ENCODE data around the gene RLF. TPM values are rescaled to one million over a fixed set of nuclear protein-coding genes. Genes with fewer than 3 reads are reported as not detected.

The RLF gene
- total and polyA plus RNA-seq, 2 donors (not counting 1 experiment from before 2014, with no cell fraction given), result 7.8 to 21.9 TPM

DNA sequence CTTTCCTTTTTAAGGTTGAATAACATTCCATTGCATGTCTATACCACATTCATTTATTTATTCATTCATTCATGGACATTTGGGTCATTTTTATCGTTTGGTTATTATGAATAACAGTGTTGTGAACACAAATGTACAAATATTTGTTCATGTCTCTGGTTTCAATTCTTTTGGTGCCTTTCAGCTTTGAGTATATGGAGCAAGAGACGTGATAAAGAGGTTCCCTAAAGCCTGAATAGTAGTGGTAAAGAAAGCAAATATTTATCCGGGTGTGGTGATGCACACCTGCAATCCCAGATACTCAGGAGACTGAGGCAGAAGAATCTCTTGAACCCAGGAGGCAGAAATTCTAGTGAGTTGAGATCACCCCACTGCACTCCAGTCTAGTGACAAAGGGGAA is 5.3 kb upstream of the RLF start:
- H3K9ac ChIP-seq (ENCODE audit: low read length), result no peak overlapping the region
- H3K9me3 ChIP-seq (ENCODE audit: control extremely low read depth in 1 of 3, control insufficient read depth in 2 of 3, insufficient read depth in 1 of 3, low read length in 2 of 3), result no peaks in the 10 kb centered on the region
- peaks cover 14% of the 10 kb centered on the region for H3K79me2 ChIP-seq (ENCODE audit: control insufficient read depth, insufficient read depth, low read length)
- no peak overlapping the region for H3K27ac ChIP-seq (ENCODE audit: low read length in 2 of 2)
- Mint-ChIP-seq H3K27ac (no peak overlapping the region), H3K4me1 (peaks cover 28% of the 10 kb centered on the region), H3K9me3 (ENCODE audit: insufficient read depth) (no peaks in the 10 kb centered on the region), H3K27me3 (no peaks in the 10 kb centered on the region), H3K4me3 (no peak overlapping the region)
- H3K4me1 ChIP-seq (ENCODE audit: control insufficient read depth in 2 of 2, insufficient read depth in 2 of 2, low read length in 2 of 2), result peaks cover 26 to 27% of the 10 kb centered on the region in 2 donors
- no peak overlapping the region for H3K4me3 ChIP-seq (ENCODE audit: control extremely low read depth in 1 of 5, extremely low read depth in 1 of 5, insufficient read depth in 1 of 5, low read depth in 2 of 5, low read length in 4 of 5)
- ChIA-PET POLR2A (interaction anchor here (0.7 kb wide), 1 partner anchor 183 kb away, joined by 4 read pairs; no protein-coding TSS in a partner anchor), CTCF (interaction anchor here (1.1 to 9.5 kb wide), 5 partner anchors 13 to 282 kb away, joined by 4 to 272 read pairs (median 67); partner anchors contain the start of gene COL9A2)
- no peaks in the 10 kb centered on the region for H4K20me1 ChIP-seq (ENCODE audit: control insufficient read depth, insufficient read depth, low read length, poor library complexity, severe bottlenecking)
- ATAC-seq (ENCODE audit: low read depth), result no peak
- no peak for DNase-seq
- intact Hi-C loops (cut with micrococcal nuclease), result no loop called here
- no peaks in the 10 kb centered on the region for H3K36me3 ChIP-seq (replicated peaks in 1 of 2; ENCODE audit: control extremely low read depth in 1 of 2, control insufficient read depth in 1 of 2, extremely low read depth in 1 of 2, insufficient read depth in 2 of 2, low read length in 1 of 2)
- no peak overlapping the region for H3K4me2 ChIP-seq (replicated peaks; ENCODE audit: low read depth, low read length, poor library complexity, severe bottlenecking)
- no peak overlapping the region for H2AFZ ChIP-seq (ENCODE audit: insufficient read depth, low read depth, low read length, poor library complexity, severe bottlenecking)
- TF ChIP-seq EZH2 (IDR thresholded peaks at IDR 0.05; ENCODE audit: borderline replicate concordance, insufficient read depth, low read depth, low read length, poor library complexity, severe bottlenecking) (no peak), CTCF (IDR thresholded peaks at IDR 0.05) (no peak)
- WGBS (ENCODE audit: insufficient coverage), result no CpG with 5 or more reads among the region's 3 CpGs
- no peaks in the 10 kb centered on the region for H3K27me3 ChIP-seq (replicated peaks in 1 of 4; ENCODE audit: control extremely low read depth in 1 of 4, control insufficient read depth in 3 of 4, insufficient read depth in 4 of 4, low read length in 3 of 4)

GRCh38 chr1:40160806-40161124 is 422 bp upstream of the RLF start:
- peaks cover 28 to 37% of the 10 kb centered on the region in 2 donors for H3K4me1 ChIP-seq (ENCODE audit: control insufficient read depth in 2 of 2, insufficient read depth in 2 of 2, low read length in 2 of 2)
- H3K36me3 ChIP-seq (replicated peaks in 1 of 2; ENCODE audit: control extremely low read depth in 1 of 2, control insufficient read depth in 1 of 2, extremely low read depth in 1 of 2, insufficient read depth in 2 of 2, low read length in 1 of 2), result no peaks in the 10 kb centered on the region
- intact Hi-C loops (cut with micrococcal nuclease), result loop anchor here (1.0 to 2.0 kb wide), 5 partner anchors 7 to 120 kb away; partner anchors contain the start of genes CAP1, PPT1 and ZMPSTE24
- peaks cover 59% of the 10 kb centered on the region for H3K79me2 ChIP-seq (ENCODE audit: control insufficient read depth, insufficient read depth, low read length)
- peak overlapping the region; percentile 96 to 97 for H3K27ac ChIP-seq (ENCODE audit: low read length in 2 of 2)
- H3K27me3 ChIP-seq (replicated peaks in 1 of 4; ENCODE audit: control extremely low read depth in 1 of 4, control insufficient read depth in 3 of 4, insufficient read depth in 4 of 4, low read length in 3 of 4), result no peaks in the 10 kb centered on the region
- H3K4me1 Mint-ChIP-seq, result peaks cover 18% of the 10 kb centered on the region
- TF ChIP-seq CTCF (IDR thresholded peaks at IDR 0.05), result no peak
- H2AFZ ChIP-seq (ENCODE audit: insufficient read depth, low read depth, low read length, poor library complexity, severe bottlenecking), result peak overlapping the region; percentile 80
- CTCF ChIA-PET, result interaction anchor here (0.6 to 4.6 kb wide), 6 partner anchors 8 to 244 kb away, joined by 3 to 32 read pairs (median 4); no protein-coding TSS in a partner anchor
- no peak for DNase-seq
- peak overlapping the region; percentile 61 to 97 (median 95) for H3K4me3 ChIP-seq (ENCODE audit: control extremely low read depth in 1 of 5, extremely low read depth in 1 of 5, insufficient read depth in 1 of 5, low read depth in 2 of 5, low read length in 4 of 5)
- no peaks in the 10 kb centered on the region for H3K27me3 Mint-ChIP-seq
- ATAC-seq (ENCODE audit: low read depth), result no peak
- H3K9ac ChIP-seq (ENCODE audit: low read length), result peak overlapping the region; percentile 96
- H3K4me3 Mint-ChIP-seq, result no peak overlapping the region
- H3K4me2 ChIP-seq (replicated peaks; ENCODE audit: low read depth, low read length, poor library complexity, severe bottlenecking), result peak overlapping the region; percentile 84
- no peaks in the 10 kb centered on the region for H3K9me3 Mint-ChIP-seq (ENCODE audit: insufficient read depth)
- H3K9me3 ChIP-seq (ENCODE audit: control extremely low read depth in 1 of 3, control insufficient read depth in 2 of 3, insufficient read depth in 1 of 3, low read length in 2 of 3), result peaks cover 0 to 3% (median 0%) of the 10 kb centered on the region in 3 donors
- POLR2A ChIA-PET, result interaction anchor here (0.7 kb wide), 1 partner anchor 154 kb away, joined by 3 read pairs; no protein-coding TSS in a partner anchor
- no peak overlapping the region for H3K27ac Mint-ChIP-seq
- WGBS (ENCODE audit: insufficient coverage), result 33% methylated on average over 6 of the region's 7 CpGs
- H4K20me1 ChIP-seq (ENCODE audit: control insufficient read depth, insufficient read depth, low read length, poor library complexity, severe bottlenecking), result peaks cover 27% of the 10 kb centered on the region

Measured in B cell (primary cell).